ENCODE measurements around the gene TSC22D1. TPM values are rescaled to one million over a fixed set of nuclear protein-coding genes. Genes with fewer than 3 reads are reported as not detected.

TSC22D1 gene
- total RNA-seq, 1 experiment from 2014 or later: 20.1 TPM

GRCh38 chr13:44435142-44435918 is 140.8 kb downstream of the TSC22D1 start:
- Histone ChIP-seq H4K20me1 (ENCODE audit: insufficient read depth, low read depth, low read length) (0 out of 2 replicates have a peak, but pooled peaks cover 4% of the 10 kb centered on the region), H3K27ac (ENCODE audit: low read length) (peak overlapping the region; percentile 49; the same call in 1 of the 2 replicates), H3K36me3 (ENCODE audit: insufficient read depth, low read length) (peaks cover 9% of the 10 kb centered on the region), H3K9ac (ENCODE audit: low read length) (peak overlapping the region; percentile 74), H3K9me2 (replicated peaks; ENCODE audit: insufficient read depth, low read length) (no peaks in the 10 kb centered on the region), H3K79me2 (ENCODE audit: low read length) (no peaks in the 10 kb centered on the region), H2AFZ (ENCODE audit: low read length) (peak overlapping the region; percentile 67), H3K9me3 (ENCODE audit: low read length) (no peaks in the 10 kb centered on the region), H3K4me2 (ENCODE audit: low read depth, low read length, poor library complexity, severe bottlenecking) (peak overlapping the region; percentile 79), H3K4me3 (ENCODE audit: low read length) (peak overlapping the region; percentile 73), H3K4me1 (ENCODE audit: low read length) (peaks cover 29% of the 10 kb centered on the region), H3K27me3 (ENCODE audit: low read length) (no peaks in the 10 kb centered on the region)
- peak; percentile 97 for DNase-seq

DNA sequence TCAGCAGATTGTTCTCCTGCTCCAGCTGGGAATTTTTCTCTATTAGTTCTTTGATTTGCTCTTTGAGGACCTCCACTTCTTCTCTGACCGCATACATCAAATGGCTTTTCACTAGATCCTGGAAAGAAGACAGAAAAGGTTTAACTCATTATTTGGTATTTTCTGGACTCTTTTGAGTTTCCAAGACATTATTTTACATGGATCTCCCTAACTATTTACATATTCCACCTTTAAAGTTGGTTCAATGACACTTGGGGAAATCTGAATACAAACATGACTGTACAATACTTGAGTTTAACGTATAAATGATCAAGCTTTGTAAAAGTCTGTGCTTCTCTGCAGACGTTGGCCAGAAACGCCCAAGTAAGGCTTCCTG is 141.4 kb downstream of the TSC22D1 start:
- H3K9me2 ChIP-seq (replicated peaks; ENCODE audit: insufficient read depth, low read length): no peaks in the 10 kb centered on the region
- peaks cover 29% of the 10 kb centered on the region for H3K4me1 ChIP-seq (ENCODE audit: low read length)
- H3K36me3 ChIP-seq (ENCODE audit: insufficient read depth, low read length): peaks cover 9% of the 10 kb centered on the region
- no peak overlapping the region for H3K27ac ChIP-seq (ENCODE audit: low read length)
- H3K4me2 ChIP-seq (ENCODE audit: low read depth, low read length, poor library complexity, severe bottlenecking): peak overlapping the region; percentile 79
- H2AFZ ChIP-seq (ENCODE audit: low read length): no peak overlapping the region
- peak overlapping the region; percentile 73 for H3K4me3 ChIP-seq (ENCODE audit: low read length)
- DNase-seq: no peak
- H3K9me3 ChIP-seq (ENCODE audit: low read length): no peaks in the 10 kb centered on the region
- H3K27me3 ChIP-seq (ENCODE audit: low read length): no peaks in the 10 kb centered on the region
- H3K79me2 ChIP-seq (ENCODE audit: low read length): no peaks in the 10 kb centered on the region
- 0 out of 2 replicates have a peak, but pooled peaks cover 4% of the 10 kb centered on the region for H4K20me1 ChIP-seq (ENCODE audit: insufficient read depth, low read depth, low read length)
- peak overlapping the region; percentile 53 for H3K9ac ChIP-seq (ENCODE audit: low read length)

DNA sequence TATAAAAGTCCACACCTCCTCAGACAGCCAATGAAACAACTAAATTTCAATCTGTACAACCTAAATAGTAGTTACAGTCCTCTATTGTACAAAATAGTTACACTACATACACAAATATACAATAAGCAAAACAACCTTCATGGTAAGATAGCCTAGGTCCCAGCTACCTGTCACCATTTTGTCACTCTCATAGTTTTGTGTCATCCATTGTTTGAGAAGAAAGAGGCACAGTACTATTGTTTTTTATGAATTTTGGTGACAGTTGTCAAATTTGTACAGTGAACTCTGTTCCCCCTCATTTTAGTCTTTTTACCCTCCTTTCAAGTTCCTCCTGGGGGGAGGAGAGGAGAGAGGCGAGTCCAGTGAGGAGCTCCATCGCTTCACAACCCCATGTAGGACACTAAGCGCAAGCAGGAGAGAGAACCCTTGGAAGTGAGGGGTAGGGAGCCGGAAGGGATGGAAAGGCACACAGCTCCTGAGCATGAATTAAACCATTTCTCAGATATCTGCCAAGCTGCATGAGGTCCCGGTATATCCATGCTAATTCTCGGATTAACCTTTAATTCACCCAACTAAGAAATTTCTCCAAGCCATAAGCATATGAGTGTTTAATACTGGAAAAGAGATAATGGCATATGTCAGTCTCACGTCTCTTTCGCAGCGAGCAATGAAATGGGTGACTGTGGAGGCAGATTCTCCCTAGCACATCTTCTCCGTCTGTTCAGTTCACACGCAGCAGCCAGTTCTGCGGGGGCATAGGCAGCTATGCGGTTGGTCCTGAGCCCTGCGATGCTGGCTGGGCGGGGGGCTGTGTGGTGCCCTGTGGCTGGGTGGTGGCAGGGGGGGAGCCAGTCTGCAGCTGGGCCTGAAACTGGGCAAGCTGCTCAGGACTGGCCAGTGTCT is 142.0 kb downstream of the TSC22D1 start:
- Histone ChIP-seq H4K20me1 (ENCODE audit: insufficient read depth, low read depth, low read length) (0 out of 2 replicates have a peak, but pooled peaks cover 4% of the 10 kb centered on the region), H3K27me3 (ENCODE audit: low read length) (no peaks in the 10 kb centered on the region)
- DNase-seq: no peak

GRCh38 chr13:44432650-44433049 is 143.5 kb downstream of the TSC22D1 start:
- peaks cover 9% of the 10 kb centered on the region for H3K36me3 ChIP-seq (ENCODE audit: insufficient read depth, low read length)
- H3K27ac ChIP-seq (ENCODE audit: low read length): no peak overlapping the region
- H3K9me3 ChIP-seq (ENCODE audit: low read length): no peaks in the 10 kb centered on the region
- H3K4me3 ChIP-seq (ENCODE audit: low read length): no peak overlapping the region
- no peaks in the 10 kb centered on the region for H3K9me2 ChIP-seq (replicated peaks; ENCODE audit: insufficient read depth, low read length)
- 0 out of 2 replicates have a peak, but pooled peaks cover 4% of the 10 kb centered on the region for H4K20me1 ChIP-seq (ENCODE audit: insufficient read depth, low read depth, low read length)
- no peak overlapping the region for H3K9ac ChIP-seq (ENCODE audit: low read length)
- no peaks in the 10 kb centered on the region for H3K79me2 ChIP-seq (ENCODE audit: low read length)
- peaks cover 26% of the 10 kb centered on the region for H3K4me1 ChIP-seq (ENCODE audit: low read length)
- H3K27me3 ChIP-seq (ENCODE audit: low read length): no peaks in the 10 kb centered on the region
- DNase-seq: no peak
- H3K4me2 ChIP-seq (ENCODE audit: low read depth, low read length, poor library complexity, severe bottlenecking): no peak overlapping the region
- no peak overlapping the region for H2AFZ ChIP-seq (ENCODE audit: low read length)

More for the DNA sequence above, 142.0 kb downstream of the TSC22D1 start:
- Histone ChIP-seq H3K4me1 (ENCODE audit: low read length) (peaks cover 29% of the 10 kb centered on the region), H3K27ac (ENCODE audit: low read length) (no peak overlapping the region), H3K4me2 (ENCODE audit: low read depth, low read length, poor library complexity, severe bottlenecking) (peak overlapping the region; percentile 79), H3K9ac (ENCODE audit: low read length) (no peak overlapping the region), H3K36me3 (ENCODE audit: insufficient read depth, low read length) (peaks cover 9% of the 10 kb centered on the region), H3K9me2 (replicated peaks; ENCODE audit: insufficient read depth, low read length) (no peaks in the 10 kb centered on the region), H3K79me2 (ENCODE audit: low read length) (no peaks in the 10 kb centered on the region), H2AFZ (ENCODE audit: low read length) (no peak overlapping the region), H3K9me3 (ENCODE audit: low read length) (no peaks in the 10 kb centered on the region), H3K4me3 (ENCODE audit: low read length) (peak overlapping the region; percentile 73; the same call in 1 of the 2 replicates)

GRCh38 chr13:44431150-44431549 is 145.0 kb downstream of the TSC22D1 start:
- Histone ChIP-seq H3K9me2 (replicated peaks; ENCODE audit: insufficient read depth, low read length) (no peaks in the 10 kb centered on the region), H3K4me1 (ENCODE audit: low read length) (peaks cover 14% of the 10 kb centered on the region), H3K27me3 (ENCODE audit: low read length) (no peaks in the 10 kb centered on the region), H3K9me3 (ENCODE audit: low read length) (no peaks in the 10 kb centered on the region), H3K36me3 (ENCODE audit: insufficient read depth, low read length) (peaks cover 9% of the 10 kb centered on the region), H3K27ac (ENCODE audit: low read length) (no peak overlapping the region), H3K9ac (ENCODE audit: low read length) (no peak overlapping the region), H4K20me1 (ENCODE audit: insufficient read depth, low read depth, low read length) (0 out of 2 replicates have a peak, but pooled peaks cover 4% of the 10 kb centered on the region), H2AFZ (ENCODE audit: low read length) (no peak overlapping the region), H3K79me2 (ENCODE audit: low read length) (no peaks in the 10 kb centered on the region), H3K4me3 (ENCODE audit: low read length) (no peak overlapping the region), H3K4me2 (ENCODE audit: low read depth, low read length, poor library complexity, severe bottlenecking) (no peak overlapping the region)
- no peak for DNase-seq

DNA sequence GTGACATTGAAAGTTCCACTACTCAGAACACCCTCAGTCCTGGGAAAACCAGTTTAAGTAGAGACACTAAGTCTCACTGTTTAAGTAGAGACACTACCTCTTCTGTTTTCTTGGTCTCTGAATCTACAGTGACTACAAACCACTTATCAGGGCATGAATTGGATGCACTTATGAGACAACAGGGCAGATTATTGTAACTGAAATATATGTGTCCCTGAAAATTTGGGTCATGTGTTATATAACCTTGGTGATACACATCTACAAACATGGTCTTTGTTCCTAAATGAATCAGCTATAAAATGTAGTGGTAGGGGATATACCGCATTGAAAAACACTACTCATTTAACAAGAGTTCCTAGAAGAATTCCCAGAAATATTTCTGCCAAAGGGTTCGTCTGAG is 146.8 kb downstream of the TSC22D1 start:
- no peaks in the 10 kb centered on the region for H3K9me3 ChIP-seq (ENCODE audit: low read length)
- no peaks in the 10 kb centered on the region for H3K9me2 ChIP-seq (replicated peaks; ENCODE audit: insufficient read depth, low read length)
- H4K20me1 ChIP-seq (ENCODE audit: insufficient read depth, low read depth, low read length): 0 out of 2 replicates have a peak, but pooled peaks cover 4% of the 10 kb centered on the region
- H3K79me2 ChIP-seq (ENCODE audit: low read length): no peaks in the 10 kb centered on the region
- no peak overlapping the region for H3K9ac ChIP-seq (ENCODE audit: low read length)
- H3K4me2 ChIP-seq (ENCODE audit: low read depth, low read length, poor library complexity, severe bottlenecking): no peak overlapping the region
- no peaks in the 10 kb centered on the region for H3K27me3 ChIP-seq (ENCODE audit: low read length)
- peaks cover 7% of the 10 kb centered on the region for H3K36me3 ChIP-seq (ENCODE audit: insufficient read depth, low read length)
- DNase-seq: no peak
- H3K4me1 ChIP-seq (ENCODE audit: low read length): peaks cover 5% of the 10 kb centered on the region
- H2AFZ ChIP-seq (ENCODE audit: low read length): no peak overlapping the region
- H3K27ac ChIP-seq (ENCODE audit: low read length): no peak overlapping the region
- no peak overlapping the region for H3K4me3 ChIP-seq (ENCODE audit: low read length)

- no peak overlapping the region for H2AFZ ChIP-seq (ENCODE audit: low read length)
- no peak for DNase-seq
- no peak overlapping the region for H3K27ac ChIP-seq (ENCODE audit: low read length)
- no peaks in the 10 kb centered on the region for H3K9me2 ChIP-seq (replicated peaks; ENCODE audit: insufficient read depth, low read length)
- H3K79me2 ChIP-seq (ENCODE audit: low read length): no peaks in the 10 kb centered on the region
- H3K27me3 ChIP-seq (ENCODE audit: low read length): no peaks in the 10 kb centered on the region
- H3K9me3 ChIP-seq (ENCODE audit: low read length): no peaks in the 10 kb centered on the region
- no peaks in the 10 kb centered on the region for H3K36me3 ChIP-seq (ENCODE audit: insufficient read depth, low read length)
- H3K4me2 ChIP-seq (ENCODE audit: low read depth, low read length, poor library complexity, severe bottlenecking): no peak overlapping the region
- no peak overlapping the region for H3K9ac ChIP-seq (ENCODE audit: low read length)
- no peaks in the 10 kb centered on the region for H4K20me1 ChIP-seq (ENCODE audit: insufficient read depth, low read depth, low read length)
- no peak overlapping the region for H3K4me3 ChIP-seq (ENCODE audit: low read length)
- H3K4me1 ChIP-seq (ENCODE audit: low read length): peaks cover 5% of the 10 kb centered on the region
Observed at GRCh38 chr13:44426461-44426860, 149.7 kb downstream of the TSC22D1 start.

- no peak for DNase-seq
- Histone ChIP-seq H3K9me3 (ENCODE audit: low read length) (no peaks in the 10 kb centered on the region), H2AFZ (ENCODE audit: low read length) (no peak overlapping the region), H4K20me1 (ENCODE audit: insufficient read depth, low read depth, low read length) (no peaks in the 10 kb centered on the region), H3K79me2 (ENCODE audit: low read length) (no peaks in the 10 kb centered on the region), H3K27ac (ENCODE audit: low read length) (no peak overlapping the region), H3K9me2 (replicated peaks; ENCODE audit: insufficient read depth, low read length) (no peaks in the 10 kb centered on the region), H3K4me1 (ENCODE audit: low read length) (peaks cover 5% of the 10 kb centered on the region), H3K9ac (ENCODE audit: low read length) (no peak overlapping the region), H3K36me3 (ENCODE audit: insufficient read depth, low read length) (no peaks in the 10 kb centered on the region), H3K4me2 (ENCODE audit: low read depth, low read length, poor library complexity, severe bottlenecking) (no peak overlapping the region), H3K27me3 (ENCODE audit: low read length) (no peaks in the 10 kb centered on the region), H3K4me3 (ENCODE audit: low read length) (no peak overlapping the region)
Observed at GRCh38 chr13:44425815-44426078, 150.4 kb downstream of the TSC22D1 start.
